ENCODE results near the gene SLC52A3. TPM values are rescaled to one million over a fixed set of nuclear protein-coding genes. Genes with fewer than 3 reads are reported as not detected.

Gene SLC52A3
- total RNA-seq, 1 donor from 2014 or later = 2.8 TPM

DNA sequence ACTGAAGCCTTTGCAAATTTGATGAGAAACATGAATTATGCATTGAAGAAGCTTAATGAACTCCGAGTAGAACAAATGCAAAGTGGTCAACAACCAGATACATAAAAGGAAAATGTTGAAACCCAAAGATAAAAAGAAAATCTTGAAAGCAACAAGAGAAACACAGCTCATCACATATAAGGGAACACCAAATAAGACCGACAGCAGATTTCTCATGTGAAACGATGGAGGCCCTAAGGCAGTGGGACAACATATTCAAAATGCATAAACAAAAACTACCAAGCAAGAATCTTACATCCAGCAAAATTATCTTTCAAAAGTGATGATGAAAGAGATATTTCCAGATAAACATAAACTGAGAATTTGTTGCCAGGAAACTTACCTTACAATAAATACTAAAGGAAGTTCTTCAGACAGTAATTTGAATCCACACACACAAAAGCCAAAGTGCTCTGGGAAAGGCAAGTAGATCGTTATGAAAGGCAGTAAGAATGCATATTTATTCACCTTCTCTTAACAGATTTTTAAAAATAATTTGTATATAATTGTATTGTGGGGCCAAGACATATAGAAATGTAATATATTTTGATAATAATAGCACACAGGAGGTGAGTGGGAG lies 22.5 kb downstream of the SLC52A3 start:
- H3K36me3 ChIP-seq (ENCODE audit: control insufficient read depth, insufficient read depth, low read length) = no peaks in the 10 kb centered on the region
- no peak for DNase-seq (ENCODE audit: low read depth)
- TF ChIP-seq, protein P1, sequence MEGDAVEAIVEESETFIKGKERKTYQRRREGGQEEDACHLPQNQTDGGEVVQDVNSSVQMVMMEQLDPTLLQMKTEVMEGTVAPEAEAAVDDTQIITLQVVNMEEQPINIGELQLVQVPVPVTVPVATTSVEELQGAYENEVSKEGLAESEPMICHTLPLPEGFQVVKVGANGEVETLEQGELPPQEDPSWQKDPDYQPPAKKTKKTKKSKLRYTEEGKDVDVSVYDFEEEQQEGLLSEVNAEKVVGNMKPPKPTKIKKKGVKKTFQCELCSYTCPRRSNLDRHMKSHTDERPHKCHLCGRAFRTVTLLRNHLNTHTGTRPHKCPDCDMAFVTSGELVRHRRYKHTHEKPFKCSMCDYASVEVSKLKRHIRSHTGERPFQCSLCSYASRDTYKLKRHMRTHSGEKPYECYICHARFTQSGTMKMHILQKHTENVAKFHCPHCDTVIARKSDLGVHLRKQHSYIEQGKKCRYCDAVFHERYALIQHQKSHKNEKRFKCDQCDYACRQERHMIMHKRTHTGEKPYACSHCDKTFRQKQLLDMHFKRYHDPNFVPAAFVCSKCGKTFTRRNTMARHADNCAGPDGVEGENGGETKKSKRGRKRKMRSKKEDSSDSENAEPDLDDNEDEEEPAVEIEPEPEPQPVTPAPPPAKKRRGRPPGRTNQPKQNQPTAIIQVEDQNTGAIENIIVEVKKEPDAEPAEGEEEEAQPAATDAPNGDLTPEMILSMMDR (IDR thresholded peaks at IDR 0.05; ENCODE audit: insufficient read depth, low read length, poor library complexity, severe bottlenecking) = no peak
- no peaks in the 10 kb centered on the region for H3K27me3 ChIP-seq (ENCODE audit: control insufficient read depth, insufficient read depth, low read length)
- no peak overlapping the region for H3K4me3 ChIP-seq (ENCODE audit: low read depth, low read length)

DNA sequence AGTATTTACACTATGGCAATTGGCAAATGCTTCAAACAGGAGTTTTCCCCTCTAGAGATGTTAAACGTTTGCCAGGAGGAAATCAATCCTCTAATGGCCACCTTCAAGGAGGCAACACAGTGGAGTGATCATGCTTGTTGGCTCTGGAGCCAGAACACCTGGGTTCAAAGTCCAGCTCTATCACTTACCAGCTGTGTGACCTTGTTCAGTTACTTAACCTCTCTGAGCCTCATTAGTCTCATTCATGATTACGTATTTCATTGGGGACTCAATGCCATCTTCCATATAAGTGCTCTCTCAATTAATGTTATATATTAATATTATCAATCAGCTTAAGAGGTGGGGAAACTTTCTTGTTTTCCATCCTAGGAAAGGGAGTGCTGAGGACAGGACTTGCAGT lies 26.1 kb downstream of the SLC52A3 start:
- TF ChIP-seq, protein P1 (IDR thresholded peaks at IDR 0.05; ENCODE audit: insufficient read depth, low read length, poor library complexity, severe bottlenecking) = no peak
- Histone ChIP-seq H3K4me3 (ENCODE audit: low read depth, low read length) (no peak overlapping the region), H3K27me3 (ENCODE audit: control insufficient read depth, insufficient read depth, low read length) (no peaks in the 10 kb centered on the region), H3K36me3 (ENCODE audit: control insufficient read depth, insufficient read depth, low read length) (no peaks in the 10 kb centered on the region)
- DNase-seq (ENCODE audit: low read depth) = no peak

DNA sequence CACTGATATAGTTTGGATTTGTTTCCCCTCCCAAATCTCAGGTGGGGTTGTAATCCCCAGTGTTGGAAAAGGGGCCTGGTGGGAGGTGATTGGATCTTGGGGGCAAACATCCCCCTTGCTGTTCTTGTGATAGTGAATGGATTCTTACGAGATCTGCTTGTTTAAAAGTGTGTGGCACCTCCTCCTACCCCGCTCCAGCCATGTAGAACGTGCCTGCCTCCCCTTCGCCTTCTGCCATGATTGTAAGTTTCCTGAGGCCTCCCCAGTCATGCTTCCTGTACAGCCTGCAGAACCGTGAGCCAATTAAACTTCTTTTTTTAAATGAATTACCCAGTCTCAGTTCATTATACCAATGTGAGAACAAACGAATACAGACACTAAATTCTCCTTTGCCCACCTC lies 26.7 kb downstream of the SLC52A3 start:
- no peak overlapping the region for H3K4me3 ChIP-seq (ENCODE audit: low read depth, low read length)
- no peak for DNase-seq (ENCODE audit: low read depth)
- no peaks in the 10 kb centered on the region for H3K27me3 ChIP-seq (ENCODE audit: control insufficient read depth, insufficient read depth, low read length)
- TF ChIP-seq, protein P1 (IDR thresholded peaks at IDR 0.05; ENCODE audit: insufficient read depth, low read length, poor library complexity, severe bottlenecking) = no peak
- no peaks in the 10 kb centered on the region for H3K36me3 ChIP-seq (ENCODE audit: control insufficient read depth, insufficient read depth, low read length)

DNA sequence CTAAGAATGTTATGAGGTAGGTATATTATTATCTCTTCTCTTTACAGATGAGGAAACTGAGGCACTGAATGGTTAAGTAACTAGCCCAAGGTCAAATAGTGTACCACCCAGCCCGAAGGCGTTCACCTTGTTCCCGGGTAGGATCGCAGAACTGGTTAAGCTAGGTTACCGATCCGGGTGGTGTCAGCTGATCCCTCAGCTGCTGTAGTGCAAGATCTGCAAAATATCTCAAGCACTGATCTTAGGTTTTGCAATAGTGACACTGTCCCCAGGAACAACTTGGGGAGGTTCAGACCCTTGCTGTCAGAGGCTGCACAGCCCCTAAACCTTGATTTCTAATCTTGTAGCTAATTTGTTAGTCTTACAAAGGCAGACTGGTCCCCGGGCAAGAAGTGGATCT lies 28.1 kb downstream of the SLC52A3 start:
- no peak for DNase-seq (ENCODE audit: low read depth)
- no peak overlapping the region for H3K4me3 ChIP-seq (ENCODE audit: low read depth, low read length)
- no peaks in the 10 kb centered on the region for H3K27me3 ChIP-seq (ENCODE audit: control insufficient read depth, insufficient read depth, low read length)
- TF ChIP-seq, protein P1 (IDR thresholded peaks at IDR 0.05; ENCODE audit: insufficient read depth, low read length, poor library complexity, severe bottlenecking) = no peak
- no peaks in the 10 kb centered on the region for H3K36me3 ChIP-seq (ENCODE audit: control insufficient read depth, insufficient read depth, low read length)

DNA sequence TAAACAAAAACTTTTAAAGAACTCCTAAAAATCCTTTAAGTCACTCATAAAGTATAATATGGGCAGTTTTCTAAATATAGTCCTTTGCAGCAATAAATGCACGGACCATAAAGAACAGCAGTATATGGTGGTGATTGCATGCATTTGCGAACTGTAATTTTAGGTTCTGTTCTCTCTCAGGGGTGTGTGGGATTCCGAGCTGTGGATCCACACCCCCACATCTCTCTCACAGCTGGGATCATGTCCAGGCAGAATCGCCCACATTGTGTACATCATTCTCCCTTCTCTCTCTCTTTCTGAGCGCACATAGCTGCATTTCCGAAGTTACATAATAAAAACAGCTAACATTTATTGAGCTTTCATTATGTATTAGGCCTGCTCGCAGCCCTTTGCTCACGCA lies 28.6 kb downstream of the SLC52A3 start:
- Histone ChIP-seq H3K36me3 (ENCODE audit: control insufficient read depth, insufficient read depth, low read length) (no peaks in the 10 kb centered on the region), H3K27me3 (ENCODE audit: control insufficient read depth, insufficient read depth, low read length) (no peaks in the 10 kb centered on the region), H3K4me3 (ENCODE audit: low read depth, low read length) (no peak overlapping the region)
- TF ChIP-seq, protein P1 (IDR thresholded peaks at IDR 0.05; ENCODE audit: insufficient read depth, low read length, poor library complexity, severe bottlenecking) = no peak
- no peak for DNase-seq (ENCODE audit: low read depth)

DNA sequence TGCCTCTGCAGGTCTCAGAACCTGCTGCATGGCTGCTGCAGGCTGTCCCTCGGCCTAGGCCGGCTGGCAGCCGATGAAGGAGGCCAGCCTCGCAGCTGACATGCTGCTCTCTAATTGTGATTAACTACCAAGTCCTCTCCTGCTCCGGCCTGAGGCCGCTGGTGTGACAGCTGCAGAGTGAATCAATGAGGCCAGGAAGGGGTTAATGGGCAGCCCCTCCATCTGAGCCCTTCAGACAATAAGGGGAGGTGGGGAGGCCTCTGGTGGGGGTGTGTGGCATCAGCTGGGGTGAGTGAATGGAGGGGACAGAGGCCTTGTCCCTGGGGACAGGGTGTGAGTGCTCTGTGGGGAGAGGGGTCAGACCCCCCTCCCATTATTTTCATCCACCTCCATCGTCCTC lies 34.4 kb downstream of the SLC52A3 start:
- Histone ChIP-seq H3K36me3 (ENCODE audit: control insufficient read depth, insufficient read depth, low read length) (no peaks in the 10 kb centered on the region), H3K4me3 (ENCODE audit: low read depth, low read length) (no peak overlapping the region), H3K27me3 (ENCODE audit: control insufficient read depth, insufficient read depth, low read length) (peaks cover 8% of the 10 kb centered on the region)
- no peak for DNase-seq (ENCODE audit: low read depth)
- TF ChIP-seq, protein P1 (IDR thresholded peaks at IDR 0.05; ENCODE audit: insufficient read depth, low read length, poor library complexity, severe bottlenecking) = no peak

All from kidney epithelial cell (primary cell).